ENCODE data around the gene GPRIN3.

DNA sequence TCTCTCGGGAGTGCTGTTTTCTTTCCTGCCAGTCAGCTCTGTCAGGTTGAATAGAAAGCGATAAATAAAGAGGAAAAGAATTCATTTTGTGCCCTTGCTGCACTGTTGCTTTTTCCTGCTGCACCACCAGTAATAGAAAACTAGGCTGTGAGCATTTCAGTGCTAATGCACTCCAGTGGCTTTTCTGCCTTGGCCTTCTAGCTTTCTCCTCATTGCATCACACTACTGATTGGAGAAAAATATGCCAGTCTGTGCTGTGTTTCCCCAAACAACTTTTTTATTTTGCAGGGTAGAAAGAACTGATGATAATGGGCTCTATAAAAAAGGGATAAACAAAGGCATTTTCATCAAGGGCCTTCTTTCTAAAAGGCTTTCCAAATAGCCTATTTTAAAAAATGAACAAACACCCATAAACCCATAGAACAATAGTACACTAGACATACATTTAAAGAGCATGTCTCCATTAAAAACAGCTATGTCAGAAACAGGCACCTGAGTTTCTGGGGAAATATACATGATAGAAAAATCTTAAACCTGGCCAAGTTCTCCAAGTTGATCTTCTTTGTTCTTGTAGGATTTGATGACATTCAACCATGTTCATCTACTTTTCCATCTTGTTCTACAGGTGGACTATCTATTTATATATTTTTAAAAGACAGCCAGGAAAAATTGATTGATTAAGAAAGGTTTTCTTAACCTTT lies 86.3 kb downstream of the GPRIN3 start:
- TF ChIP-seq POLR2A (IDR thresholded peaks at IDR 0.05; ENCODE audit: low read depth, low read length) = no peak
- TF ChIP-seq POLR2AphosphoS5 (IDR thresholded peaks at IDR 0.05; ENCODE audit: low read depth, low read length) = no peak
- TF ChIP-seq TAF1 (IDR thresholded peaks at IDR 0.05; ENCODE audit: borderline replicate concordance, low read depth, low read length) = no peak
